MM.1S (cell line): ENCODE results near the gene MAPK11.

Source experiments
- DNase-seq: peaks from one replicate; pipeline ENCODE4 v3.0.0-alpha.2; 2015
- H2AFZ ChIP-seq: fragments of 300-600 bp; sonication (generic); 2 replicates; pipeline ENCODE4 v1.6.0; 2016; ENCODE audit warnings: antibody characterized with exemption, low read length
- H3F3A ChIP-seq: fragments of 300-600 bp; sonication (generic); 2 replicates; pipeline ENCODE4 v1.6.1; 2016; ENCODE audit warnings: mild to moderate bottlenecking, antibody characterized with exemption, low read length, moderate library complexity, mixed read lengths; ENCODE audit not compliant: insufficient read depth
- H3K27ac ChIP-seq: fragments of 300-600 bp; sonication (generic); 2 replicates; pipeline ENCODE4 v1.5.1; 2016; ENCODE audit warnings: mild to moderate bottlenecking, low read length
- H3K27me3 ChIP-seq: fragments of 300-600 bp; sonication (generic); replicated peaks from 2 replicates; pipeline ENCODE4 v1.6.0; 2016; ENCODE audit warnings: low read length; ENCODE audit not compliant: insufficient read depth
- H3K36me3 ChIP-seq: fragments of 300-600 bp; sonication (generic); replicated peaks from 2 replicates; pipeline ENCODE4 v1.6.1; 2016; ENCODE audit warnings: mild to moderate bottlenecking, low read length, mixed read lengths; ENCODE audit not compliant: insufficient read depth
- H3K4me1 ChIP-seq: fragments of 300-600 bp; sonication (generic); 2 replicates; pipeline ENCODE4 v1.6.1; 2016; ENCODE audit warnings: low read length, mixed read lengths
- H3K4me2 ChIP-seq: fragments of 300-600 bp; sonication (generic); 2 replicates; pipeline ENCODE4 v1.6.0; 2016; ENCODE audit warnings: low read depth, low read length
- H3K4me3 ChIP-seq: fragments of 300-600 bp; sonication (generic); 2 replicates; pipeline ENCODE4 v1.5.1; 2016; ENCODE audit warnings: low read length, mixed read lengths
- H3K79me2 ChIP-seq: fragments of 300-600 bp; sonication (generic); 2 replicates; pipeline ENCODE4 v1.6.1; 2016; ENCODE audit warnings: mixed run types, low read length, mixed read lengths
- H3K9ac ChIP-seq: fragments of 300-600 bp; sonication (generic); 2 replicates; pipeline ENCODE4 v1.6.1; 2016; ENCODE audit warnings: low read length, mixed read lengths
- H3K9me2 ChIP-seq: fragments of 300-600 bp; sonication (generic); replicated peaks from 2 replicates; pipeline ENCODE4 v1.6.1; 2016; ENCODE audit warnings: mild to moderate bottlenecking, low read length, mixed read lengths; ENCODE audit not compliant: insufficient read depth
- H3K9me3 ChIP-seq: fragments of 300-600 bp; sonication (generic); replicated peaks from 2 replicates; pipeline ENCODE4 v1.6.1; 2016; ENCODE audit warnings: mild to moderate bottlenecking, low read length, mixed read lengths; ENCODE audit not compliant: insufficient read depth
- H4K20me1 ChIP-seq: fragments of 300-600 bp; sonication (generic); 2 replicates; pipeline ENCODE4 v1.6.1; 2016; ENCODE audit warnings: mild to moderate bottlenecking, low read length, moderate library complexity, mixed read lengths; ENCODE audit not compliant: insufficient read depth
- CTCF ChIP-seq: fragments of 300-600 bp; sonication (generic); IDR thresholded peaks from 2 replicates; pipeline ENCODE4 v1.5.1; 2016; ENCODE audit warnings: antibody characterized with exemption, low read length, mixed read lengths
- EZH2 ChIP-seq: fragments of 300-600 bp; sonication (generic); optimal IDR thresholded peaks from 2 replicates; pipeline ENCODE3; 2017; ENCODE audit warnings: low read depth, mild to moderate bottlenecking, antibody characterized with exemption, low read length, mixed read lengths
- EZH2phosphoT487 ChIP-seq: fragments of 300-600 bp; sonication (generic); IDR thresholded peaks from 2 replicates; pipeline ENCODE4 v1.6.1; 2018; ENCODE audit warnings: antibody characterized with exemption, low read length

Gene MAPK11

GRCh38 chr22:50236731-50237409, 33.3 kb downstream of the MAPK11 start:
- Histone ChIP-seq H3K4me2 (no peak overlapping the region), H3F3A (peaks cover 7% of the 10 kb centered on the region), H4K20me1 (no peaks in the 10 kb centered on the region; the same call in 1 of the 2 replicates), H3K4me1 (no peaks in the 10 kb centered on the region), H3K27ac (no peak overlapping the region), H3K9me2 (no peaks in the 10 kb centered on the region), H3K36me3 (no peaks in the 10 kb centered on the region), H3K27me3 (no peaks in the 10 kb centered on the region), H3K9ac (no peak overlapping the region), H2AFZ (no peak overlapping the region), H3K79me2 (peaks cover 77% of the 10 kb centered on the region), H3K9me3 (no peaks in the 10 kb centered on the region), H3K4me3 (no peak overlapping the region)
- no peak for TF ChIP-seq EZH2
- peak; percentile 49 for TF ChIP-seq CTCF
- peak; percentile 24 for DNase-seq

GRCh38 chr22:50233223-50233622, 37.0 kb downstream of the MAPK11 start:
- Histone ChIP-seq H4K20me1 (no peaks in the 10 kb centered on the region; the same call in 1 of the 2 replicates), H3K9me3 (no peaks in the 10 kb centered on the region), H2AFZ (no peak overlapping the region), H3F3A (no peaks in the 10 kb centered on the region), H3K9me2 (no peaks in the 10 kb centered on the region), H3K27me3 (no peaks in the 10 kb centered on the region), H3K79me2 (peaks cover 52% of the 10 kb centered on the region), H3K4me1 (no peaks in the 10 kb centered on the region), H3K9ac (no peak overlapping the region), H3K4me2 (no peak overlapping the region), H3K36me3 (no peaks in the 10 kb centered on the region), H3K27ac (no peak overlapping the region), H3K4me3 (no peak overlapping the region)
- no peak for TF ChIP-seq CTCF
- TF ChIP-seq EZH2: no peak
- no peak for TF ChIP-seq EZH2phosphoT487
- DNase-seq: no peak

GRCh38 chr22:50232481-50233151, 37.6 kb downstream of the MAPK11 start:
- Histone ChIP-seq H3K36me3 (no peaks in the 10 kb centered on the region), H3K9me2 (no peaks in the 10 kb centered on the region)

More at GRCh38 chr22:50232481-50233151, 37.6 kb downstream of the MAPK11 start:
- H3K9ac ChIP-seq: no peak overlapping the region
- DNase-seq: no peak
- H4K20me1 ChIP-seq: no peaks in the 10 kb centered on the region; the same call in 1 of the 2 replicates
- H3F3A ChIP-seq: no peaks in the 10 kb centered on the region
- no peaks in the 10 kb centered on the region for H3K27me3 ChIP-seq
- TF ChIP-seq EZH2 (no peak), CTCF (no peak), EZH2phosphoT487 (no peak)
- H3K4me2 ChIP-seq: no peak overlapping the region
- H3K27ac ChIP-seq: no peak overlapping the region
- no peak overlapping the region for H3K4me3 ChIP-seq
- no peak overlapping the region for H2AFZ ChIP-seq
- H3K9me3 ChIP-seq: no peaks in the 10 kb centered on the region
- H3K79me2 ChIP-seq: peaks cover 46% of the 10 kb centered on the region
- H3K4me1 ChIP-seq: no peaks in the 10 kb centered on the region
